Activated CD4-positive, CD25-positive, alpha-beta regulatory T cell treated with anti-CD3 and anti-CD28 coated beads, Interleukin-2, amount 50 U/mL, for 16 hours (primary cell): ENCODE measurements around the gene MPC1.

Source experiments
- DNase-seq: peaks from one replicate; pipeline ENCODE4 v3.0.0-alpha.2; 2020; ENCODE audit warnings: low read depth, low spot score

MPC1 gene

DNA sequence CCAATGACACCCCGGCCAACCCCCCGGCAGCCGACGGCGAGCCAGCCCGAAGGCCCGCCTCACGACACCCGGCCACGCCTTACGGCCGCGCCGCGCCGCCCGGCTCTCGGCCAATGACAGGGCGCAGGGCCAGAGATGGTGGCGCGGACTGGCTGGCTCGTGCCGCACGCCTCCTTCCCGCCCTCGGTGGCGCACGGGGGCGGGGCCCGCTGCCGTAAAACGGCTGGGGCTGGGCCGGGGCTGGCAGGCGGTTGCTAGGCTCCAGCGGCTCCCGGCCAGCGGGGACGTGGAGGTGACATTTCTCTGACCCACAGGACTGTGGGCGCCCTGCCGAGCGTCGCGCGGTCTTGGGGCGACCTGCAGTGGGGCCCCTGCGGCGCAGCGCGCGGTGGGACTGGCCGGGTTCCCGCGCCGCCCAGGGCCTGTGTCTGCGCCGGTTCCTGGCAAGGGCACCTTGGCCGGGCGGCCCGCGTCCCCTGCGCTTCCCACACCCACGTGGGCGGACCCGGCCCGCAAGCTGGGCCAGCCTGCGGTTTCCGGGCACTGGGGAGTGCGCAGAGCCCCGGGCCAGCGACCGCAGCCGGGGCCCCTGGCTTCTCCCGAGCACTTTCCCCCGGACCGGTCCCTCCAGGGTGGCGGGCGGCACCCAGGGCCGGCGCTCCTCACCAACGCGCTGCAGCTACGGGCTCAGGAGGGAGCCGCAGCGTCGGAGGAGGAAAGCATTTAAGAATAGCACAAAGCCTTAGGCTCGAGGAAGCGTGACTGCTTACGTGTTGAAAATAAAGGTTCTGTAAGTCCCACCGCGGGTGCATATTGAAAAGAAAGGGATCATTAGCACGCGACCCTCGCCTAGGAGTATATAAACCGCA, at the start of gene MPC1:
Gene MPC1, minus strand, starts transcription at position 8 of the 869 bp plus-strand sequence. CDS start 64 bp downstream, outside the sequence.
- peak; percentile 86 for DNase-seq

DNA sequence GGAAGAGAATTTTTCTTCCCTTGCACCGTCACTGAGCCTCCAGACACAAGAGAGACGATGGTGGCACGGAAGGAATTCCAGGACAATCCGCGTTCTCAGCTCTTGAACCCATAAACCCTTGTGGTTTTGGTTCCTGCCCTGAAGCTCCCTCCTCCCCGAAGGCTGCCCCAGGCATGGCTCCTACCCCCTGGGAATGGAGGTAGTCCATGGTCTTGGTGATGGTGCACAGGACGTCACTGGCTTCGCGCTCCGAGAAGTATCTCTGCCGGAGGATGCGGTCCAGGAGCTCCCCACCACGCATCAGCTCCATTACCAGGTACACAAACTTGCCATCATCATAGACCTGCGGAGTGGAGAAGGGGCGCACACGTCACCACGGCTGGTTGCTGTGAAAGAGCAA, 47.5 kb upstream of the MPC1 start:
- no peak for DNase-seq

DNA sequence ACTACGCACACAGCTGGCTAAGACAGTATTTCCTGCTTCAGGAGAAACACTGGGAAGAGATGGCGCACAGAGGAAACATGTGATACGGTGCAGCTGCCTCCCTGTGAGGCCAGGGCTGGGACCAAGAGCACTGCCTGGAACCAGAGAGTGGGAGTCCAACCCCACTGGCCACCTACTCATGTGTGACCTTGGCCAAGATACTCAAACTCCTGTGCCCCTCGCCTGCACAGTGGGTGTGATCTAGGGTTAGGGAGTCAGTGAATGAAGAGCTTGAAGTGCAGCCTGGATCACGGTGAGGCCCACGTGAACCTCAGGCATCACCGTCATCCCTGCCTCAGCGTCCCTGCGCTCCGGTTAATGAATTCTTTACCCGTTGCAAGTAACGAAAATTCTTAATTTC, 41.7 kb upstream of the MPC1 start:
- DNase-seq: no peak

GRCh38 chr6:166423781-166424180, 41.0 kb upstream of the MPC1 start:
- DNase-seq: no peak

GRCh38 chr6:166423051-166423745, 40.5 kb upstream of the MPC1 start:
- DNase-seq: no peak

DNA sequence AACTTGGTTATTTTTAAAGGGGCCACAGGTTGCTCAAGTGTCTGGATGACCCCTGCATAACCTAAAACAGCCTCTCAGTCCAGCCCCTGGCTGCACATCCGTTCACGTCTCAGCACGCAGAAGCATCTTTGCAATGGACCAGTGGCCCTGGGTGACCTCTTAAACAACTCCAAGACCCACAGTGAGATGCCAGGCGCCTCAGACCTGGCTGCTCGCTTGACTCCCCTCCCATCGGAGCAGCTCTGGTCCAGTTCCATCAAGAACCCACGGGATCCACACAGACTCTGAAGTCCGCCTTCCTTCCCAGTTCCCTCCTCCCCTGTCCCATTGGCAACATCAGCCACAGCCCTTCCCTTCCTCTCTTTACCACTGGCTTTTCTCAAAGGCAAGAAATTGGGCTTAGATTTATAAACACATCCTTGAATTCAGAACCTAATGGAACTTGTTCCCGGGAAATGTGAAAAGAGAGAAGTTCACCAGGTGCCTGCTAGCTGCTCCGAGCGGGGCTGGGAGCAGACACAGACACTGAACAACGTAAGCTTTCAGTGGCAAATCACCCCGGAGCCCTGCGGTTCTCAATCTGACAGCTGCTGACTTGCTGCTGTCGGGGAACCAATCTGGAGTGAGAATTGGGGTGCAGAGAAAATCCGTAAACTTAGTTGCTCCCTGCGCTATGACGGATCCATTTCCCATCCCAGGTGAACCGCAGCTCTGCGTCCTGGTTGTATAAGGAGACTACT, 39.6 kb upstream of the MPC1 start:
- DNase-seq: no peak

DNA sequence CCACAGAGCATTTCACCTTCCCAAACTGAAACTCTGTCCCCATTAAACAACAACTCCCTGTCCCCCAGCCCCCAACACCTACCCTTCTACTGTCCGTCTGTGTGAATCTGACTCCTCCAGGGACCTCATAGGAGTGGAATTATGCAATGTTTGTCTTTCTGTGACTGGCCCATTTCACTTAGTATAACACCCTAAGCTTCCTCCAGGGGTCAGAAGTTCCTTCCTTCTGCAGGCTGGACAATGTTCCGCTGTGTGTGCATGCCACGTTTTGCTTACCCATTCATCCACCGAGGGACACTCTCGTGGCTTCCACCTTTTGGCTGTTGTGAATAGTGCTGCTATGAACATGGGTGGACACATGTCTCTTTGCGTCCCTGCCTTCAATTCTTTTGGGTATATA, 37.6 kb upstream of the MPC1 start:
- DNase-seq: no peak

GRCh38 chr6:166419717-166420116, 37.0 kb upstream of the MPC1 start:
- no peak for DNase-seq

DNA sequence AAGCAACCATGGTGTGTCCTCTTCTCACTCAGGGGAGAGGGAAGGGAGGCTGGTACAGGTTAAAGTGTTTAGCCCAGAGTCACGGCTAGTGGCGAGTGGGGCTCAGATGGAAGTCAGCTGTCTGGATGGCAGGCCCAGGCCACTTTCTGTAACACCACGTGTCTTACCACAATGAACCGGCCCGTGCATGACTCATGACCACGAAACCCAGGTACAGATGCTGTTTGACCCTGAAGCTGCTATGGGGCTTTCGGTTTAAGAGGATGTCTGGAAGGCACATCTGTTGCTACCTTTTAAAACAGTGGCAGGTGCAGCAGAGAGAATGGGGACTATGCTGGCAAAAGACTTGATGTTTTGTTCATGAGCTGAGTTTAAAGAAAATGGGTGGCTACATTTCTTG, 36.5 kb upstream of the MPC1 start:
- peak; percentile 18 for DNase-seq

GRCh38 chr6:166418691-166419143, 36.0 kb upstream of the MPC1 start:
- no peak for DNase-seq

- DNase-seq: peak; percentile 30
Observed at GRCh38 chr6:166417285-166417691, 34.5 kb upstream of the MPC1 start.

DNA sequence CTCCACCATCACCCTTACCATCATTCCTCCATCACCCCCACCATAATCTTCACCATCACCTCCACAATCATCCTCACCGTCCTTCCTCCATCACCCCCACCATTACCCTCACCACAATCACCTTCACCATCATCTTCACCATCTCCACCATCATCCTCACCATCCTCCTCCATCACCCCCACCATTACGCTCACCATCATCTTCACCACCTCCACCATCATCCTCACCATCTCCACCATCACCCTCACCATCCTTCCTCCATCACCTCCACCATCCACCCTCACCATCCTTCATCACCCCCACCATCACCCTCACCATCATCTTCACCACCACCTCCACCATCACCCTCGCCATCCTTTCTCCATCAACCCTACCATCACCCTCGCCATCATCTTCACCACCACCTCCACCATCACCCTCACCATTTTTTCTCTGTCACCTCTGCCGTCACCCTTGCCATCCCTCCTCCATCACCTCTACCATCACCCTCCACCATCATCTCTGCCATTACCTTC, 33.1 kb upstream of the MPC1 start:
- DNase-seq: no peak

- no peak for DNase-seq
Observed at GRCh38 chr6:166415306-166415705, 32.6 kb upstream of the MPC1 start.

DNA sequence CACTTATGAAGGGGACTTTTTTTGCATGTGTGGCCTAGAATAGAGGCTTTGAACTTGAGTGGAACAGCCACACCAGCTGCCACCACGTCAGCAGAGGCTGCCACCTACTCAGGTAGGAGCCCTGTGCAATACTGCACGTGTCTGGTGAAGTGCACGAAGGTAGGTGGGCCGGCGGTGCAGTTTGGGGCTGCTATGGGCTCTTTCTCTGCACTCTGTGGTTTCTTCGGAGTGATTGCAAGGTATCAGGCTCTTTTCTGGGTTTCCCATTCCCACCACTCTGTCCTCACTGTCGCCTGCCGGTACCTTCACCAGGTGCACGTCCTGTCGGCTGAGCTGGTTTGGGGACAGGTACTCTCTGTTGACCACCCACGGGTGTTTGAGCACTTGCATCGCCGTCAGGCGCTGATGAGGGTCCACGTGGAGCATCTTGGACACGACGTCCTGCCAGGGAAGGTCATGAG, 30.8 kb upstream of the MPC1 start:
- no peak for DNase-seq

DNA sequence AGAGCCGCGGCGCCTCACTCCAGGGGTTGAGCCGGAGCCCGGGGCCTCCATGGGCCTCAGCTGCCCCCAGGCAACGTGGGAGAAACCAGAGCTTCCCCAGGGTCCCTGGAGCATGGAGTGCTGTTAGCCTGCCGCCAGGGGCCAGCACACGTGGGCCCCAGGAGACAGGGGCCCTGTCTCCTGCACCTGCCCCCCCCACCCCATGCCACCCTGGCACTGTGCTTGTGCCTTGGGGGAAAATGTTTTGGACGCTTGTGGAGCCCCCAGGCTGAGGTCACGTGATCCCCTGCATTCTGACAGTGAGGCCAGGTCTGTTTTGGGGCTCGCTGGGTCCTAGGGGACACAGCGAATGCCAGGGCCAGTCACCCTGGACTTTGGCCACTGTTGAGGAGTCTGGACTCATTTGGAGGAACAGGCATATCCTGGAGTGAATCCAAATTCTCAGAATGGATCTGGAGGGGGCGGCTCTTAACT, 30.2 kb upstream of the MPC1 start:
- DNase-seq: no peak

DNA sequence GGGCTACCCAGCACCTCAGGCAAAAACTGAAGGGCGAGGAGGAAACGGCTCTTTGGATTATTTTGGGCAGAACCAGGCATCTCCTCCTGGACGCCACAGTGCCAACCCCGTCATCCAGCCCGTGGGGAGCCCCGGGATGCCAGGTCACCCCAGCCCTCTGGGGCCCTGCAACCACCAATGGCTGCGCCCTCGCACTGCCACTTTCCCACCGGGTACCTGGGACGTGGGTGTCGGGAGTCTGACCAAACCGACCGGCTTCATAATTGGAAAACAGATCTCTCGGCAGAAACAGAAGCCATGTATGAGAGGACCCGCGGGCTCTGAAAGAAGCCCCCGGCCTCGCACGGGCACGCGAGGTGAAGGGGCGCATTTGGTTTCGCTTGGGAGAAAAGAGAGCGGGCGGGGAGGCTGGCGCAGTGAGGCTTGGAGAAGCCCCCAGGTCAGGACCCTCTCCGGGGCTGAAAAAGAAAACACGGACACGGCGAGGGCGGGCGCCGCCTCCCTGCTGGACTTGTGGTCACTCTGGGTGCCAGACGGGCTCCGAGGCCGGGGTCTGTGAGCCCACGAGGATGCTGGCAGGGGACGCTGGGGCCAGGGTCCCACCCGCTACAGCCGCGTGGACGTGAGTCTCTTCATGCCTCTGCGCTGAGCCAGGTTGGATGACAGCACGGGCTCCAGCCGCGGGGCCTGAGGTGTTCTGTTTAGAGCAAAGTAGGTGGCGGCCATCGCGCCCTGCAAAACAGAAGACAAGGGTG, 29.6 kb upstream of the MPC1 start:
- no peak for DNase-seq

DNA sequence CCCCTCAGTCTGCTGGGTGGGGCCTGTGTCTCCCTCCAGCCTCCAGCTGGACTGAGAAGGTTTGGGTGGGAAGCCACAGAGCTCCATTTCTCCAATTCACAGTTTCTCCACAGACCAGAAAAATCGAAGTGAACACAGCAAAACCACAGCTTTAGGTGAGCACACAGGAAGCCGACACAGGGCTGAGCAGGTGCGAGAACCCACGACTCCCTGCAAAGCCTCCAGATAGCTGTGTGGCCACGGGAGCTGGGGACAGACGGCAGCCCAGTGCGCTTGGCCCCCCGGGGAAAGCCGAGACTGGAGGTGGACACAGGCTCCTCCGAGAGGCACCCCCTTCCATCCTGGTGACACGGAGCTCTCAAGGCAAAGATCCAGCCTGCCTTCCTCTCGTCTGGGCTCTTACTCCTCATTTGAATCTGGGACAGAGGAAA, 29.0 kb upstream of the MPC1 start:
- DNase-seq: no peak

DNA sequence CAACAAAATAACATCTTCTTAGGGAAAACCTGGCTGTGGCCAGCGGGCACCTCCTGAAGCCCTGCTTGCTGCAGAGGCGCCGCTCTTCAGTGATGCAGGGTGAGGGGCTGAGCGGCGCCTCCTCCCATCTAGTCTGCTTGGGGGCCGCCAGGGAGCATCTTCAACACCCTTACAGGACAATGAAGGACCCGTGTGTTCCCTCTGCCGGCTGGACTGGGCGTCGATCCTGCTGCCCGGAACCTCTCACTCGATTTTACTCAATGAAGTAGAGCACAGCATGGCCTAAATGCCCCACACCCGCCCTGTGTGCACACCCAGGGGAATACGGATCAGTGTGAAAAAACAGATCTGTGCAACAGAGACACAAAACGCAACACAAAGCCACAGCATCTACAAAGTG, 28.5 kb upstream of the MPC1 start:
- no peak for DNase-seq

- DNase-seq: no peak
Observed at GRCh38 chr6:166410426-166410935, 27.7 kb upstream of the MPC1 start.

GRCh38 chr6:166408936-166409755, 26.4 kb upstream of the MPC1 start:
- DNase-seq: no peak
